Measurements from ENCODE around the gene MND1.

GRCh38 chr4:153314915-153315314 lies 29.6 kb upstream of the MND1 start:
- TF ChIP-seq EZH2 (IDR thresholded peaks at IDR 0.05; ENCODE audit: insufficient read depth, poor library complexity, severe bottlenecking) = no peak
- TF ChIP-seq EZH2phosphoT487 (IDR thresholded peaks at IDR 0.05; ENCODE audit: insufficient read depth, low read depth) = no peak
